GM12873 (cell line): ENCODE measurements around the gene PITX1.

Source experiments
- TF ChIP-seq, protein P1 (sequence below): IDR thresholded peaks from 2 replicates; pipeline ENCODE4 v1.5.1; 2012; ENCODE audit warnings: low read depth, mild to moderate bottlenecking, moderate library complexity, low read length, control low read depth; ENCODE audit not compliant: insufficient read depth; ENCODE audit errors: missing control alignments

The PITX1 gene

DNA sequence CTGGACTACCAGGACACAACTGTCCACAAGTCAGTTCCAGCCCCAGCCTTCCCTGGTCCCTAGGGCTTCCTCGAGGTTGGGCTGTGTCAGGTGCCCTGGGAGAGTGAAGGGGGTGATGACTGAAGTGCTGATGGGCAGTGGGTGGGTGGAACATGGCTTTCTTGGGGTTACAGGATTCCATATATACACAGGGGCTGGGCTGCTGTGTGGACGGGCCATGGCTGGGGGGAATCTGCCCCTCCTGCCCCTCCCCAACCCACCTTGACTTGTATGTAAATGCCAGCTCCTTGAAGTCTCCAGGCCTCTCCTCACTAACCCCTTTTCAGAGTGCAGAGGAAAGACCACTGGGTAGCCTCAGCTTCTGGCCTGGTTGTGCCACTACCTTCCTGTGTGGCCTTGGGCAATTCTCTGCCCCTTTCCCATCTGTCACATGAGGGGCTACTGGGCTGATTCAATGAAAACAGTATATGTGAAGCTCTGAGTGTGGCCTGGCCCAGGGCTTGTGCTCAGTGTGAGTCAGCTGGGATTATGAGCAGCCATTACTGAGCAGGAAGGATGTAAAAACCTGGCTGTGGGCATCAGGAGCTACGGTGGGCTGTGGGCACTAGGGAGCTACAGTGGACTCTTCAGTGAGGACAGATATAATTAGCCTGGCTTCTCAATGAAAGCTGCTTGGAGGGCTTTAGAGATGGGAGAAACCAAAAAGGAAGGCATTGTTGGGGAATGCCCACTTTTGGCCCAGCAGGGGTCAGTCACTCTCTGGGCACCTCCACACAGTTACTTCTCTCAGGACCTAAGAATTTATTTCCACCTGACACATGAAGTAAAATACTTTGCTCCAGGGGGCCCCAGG, 23.3 kb downstream of the PITX1 start:
- TF ChIP-seq, protein P1, sequence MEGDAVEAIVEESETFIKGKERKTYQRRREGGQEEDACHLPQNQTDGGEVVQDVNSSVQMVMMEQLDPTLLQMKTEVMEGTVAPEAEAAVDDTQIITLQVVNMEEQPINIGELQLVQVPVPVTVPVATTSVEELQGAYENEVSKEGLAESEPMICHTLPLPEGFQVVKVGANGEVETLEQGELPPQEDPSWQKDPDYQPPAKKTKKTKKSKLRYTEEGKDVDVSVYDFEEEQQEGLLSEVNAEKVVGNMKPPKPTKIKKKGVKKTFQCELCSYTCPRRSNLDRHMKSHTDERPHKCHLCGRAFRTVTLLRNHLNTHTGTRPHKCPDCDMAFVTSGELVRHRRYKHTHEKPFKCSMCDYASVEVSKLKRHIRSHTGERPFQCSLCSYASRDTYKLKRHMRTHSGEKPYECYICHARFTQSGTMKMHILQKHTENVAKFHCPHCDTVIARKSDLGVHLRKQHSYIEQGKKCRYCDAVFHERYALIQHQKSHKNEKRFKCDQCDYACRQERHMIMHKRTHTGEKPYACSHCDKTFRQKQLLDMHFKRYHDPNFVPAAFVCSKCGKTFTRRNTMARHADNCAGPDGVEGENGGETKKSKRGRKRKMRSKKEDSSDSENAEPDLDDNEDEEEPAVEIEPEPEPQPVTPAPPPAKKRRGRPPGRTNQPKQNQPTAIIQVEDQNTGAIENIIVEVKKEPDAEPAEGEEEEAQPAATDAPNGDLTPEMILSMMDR = peak; percentile 19

DNA sequence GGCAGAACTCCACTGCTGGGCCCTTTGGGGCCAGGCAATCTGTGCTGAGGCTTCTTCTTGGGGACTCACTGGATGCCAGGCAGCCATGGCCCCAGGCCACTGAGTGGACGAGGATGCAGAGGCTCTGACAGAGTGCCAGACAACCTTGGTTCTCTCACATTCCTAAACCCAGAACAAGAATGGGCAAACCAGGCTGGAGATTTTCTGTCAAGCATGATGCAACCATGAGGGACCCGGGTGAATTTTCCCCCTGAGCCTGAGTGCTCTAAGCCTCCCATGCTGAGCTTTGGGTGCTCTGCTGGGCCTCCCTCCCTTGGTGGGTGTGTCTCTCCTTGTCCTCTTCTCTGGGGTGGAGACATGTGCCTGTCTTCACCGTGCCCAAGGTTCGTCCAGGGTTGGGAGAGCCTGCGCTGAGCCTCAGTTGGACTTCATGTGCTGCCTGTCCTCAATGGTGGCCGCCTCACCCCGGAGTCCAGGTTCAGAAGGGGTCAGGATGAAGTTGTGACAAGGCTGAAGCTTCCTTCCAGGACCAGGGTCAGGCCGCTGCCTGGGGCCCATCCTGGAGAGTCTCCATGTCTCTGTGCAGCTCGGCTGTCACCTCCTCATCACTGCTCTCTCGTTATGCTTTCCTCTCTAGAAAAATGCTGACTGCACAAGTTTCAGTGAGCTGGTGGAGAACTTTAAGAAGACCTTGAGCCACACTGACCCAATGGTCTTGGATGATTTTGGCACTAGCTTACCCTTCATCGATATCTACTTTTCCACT, 24.1 kb downstream of the PITX1 start:
- TF ChIP-seq, protein P1 = no peak

DNA sequence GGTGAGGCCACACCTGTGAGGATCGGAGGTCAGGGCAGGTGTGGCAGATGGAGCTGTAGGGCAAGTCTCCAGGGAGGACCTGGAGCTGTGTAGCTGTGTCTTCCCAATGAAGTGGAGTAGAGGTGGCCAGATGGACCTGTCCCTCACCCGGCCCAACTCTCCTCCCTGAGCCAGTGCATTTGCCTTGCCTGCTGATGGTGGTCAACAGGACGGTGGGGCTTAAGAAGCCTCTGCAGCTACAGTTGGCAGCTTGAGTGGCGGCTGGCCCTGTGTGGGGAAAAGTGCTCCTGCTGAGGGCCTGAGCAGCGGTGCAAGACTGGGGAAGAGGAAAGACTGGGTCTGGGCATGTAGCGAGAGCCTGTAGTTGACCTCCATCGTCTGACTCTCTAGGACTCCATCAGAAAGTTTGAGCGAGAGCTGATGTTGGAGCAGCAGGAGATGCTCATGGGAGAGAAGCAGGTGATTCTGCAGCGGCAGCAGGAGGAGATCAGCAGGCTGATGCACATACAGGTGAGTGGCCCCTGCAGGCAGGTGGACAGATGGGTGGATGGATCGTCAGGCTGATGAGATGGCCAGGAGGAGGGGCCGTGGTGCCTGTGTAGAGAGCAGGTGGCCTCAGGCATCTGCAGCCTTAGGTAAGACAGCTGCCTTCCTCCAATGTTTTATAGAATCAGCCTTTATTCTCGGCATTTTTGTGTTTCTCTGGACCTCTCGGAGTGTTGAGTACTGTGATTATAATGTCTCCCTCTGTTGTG, 24.9 kb downstream of the PITX1 start:
- TF ChIP-seq, protein P1 = no peak

- TF ChIP-seq, protein P1 = no peak
These were observed 25.5 kb downstream of the PITX1 start for GRCh38 chr5:135008556-135008955.

DNA sequence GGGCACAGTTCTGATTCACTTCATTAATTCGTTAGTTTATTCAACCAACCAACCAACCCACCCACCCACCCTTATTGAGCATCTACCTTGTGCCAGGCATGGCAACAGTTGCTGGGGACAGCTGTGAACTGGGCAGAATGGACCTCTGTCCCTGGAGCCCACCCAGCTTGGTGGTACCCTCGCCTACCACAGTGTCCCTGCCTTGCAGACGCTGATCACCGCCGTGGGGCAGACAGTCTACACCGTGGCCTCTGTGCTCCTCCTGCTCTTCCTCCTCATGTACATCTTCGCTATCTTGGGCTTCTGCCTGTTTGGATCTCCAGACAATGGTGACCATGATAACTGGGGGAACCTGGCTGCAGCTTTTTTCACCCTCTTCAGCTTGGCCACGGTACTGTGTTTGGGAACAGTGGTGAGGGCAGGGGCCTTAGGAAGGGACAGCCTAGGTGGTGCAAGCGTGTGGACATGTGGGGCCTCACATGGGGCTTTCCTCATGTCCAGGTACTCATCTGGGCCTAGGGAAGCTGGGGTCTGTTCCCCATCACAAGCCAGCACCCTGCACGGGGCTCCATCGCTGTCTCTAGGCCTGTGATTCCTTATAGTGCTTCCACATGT, 26.2 kb downstream of the PITX1 start:
- TF ChIP-seq, protein P1 = no peak

DNA sequence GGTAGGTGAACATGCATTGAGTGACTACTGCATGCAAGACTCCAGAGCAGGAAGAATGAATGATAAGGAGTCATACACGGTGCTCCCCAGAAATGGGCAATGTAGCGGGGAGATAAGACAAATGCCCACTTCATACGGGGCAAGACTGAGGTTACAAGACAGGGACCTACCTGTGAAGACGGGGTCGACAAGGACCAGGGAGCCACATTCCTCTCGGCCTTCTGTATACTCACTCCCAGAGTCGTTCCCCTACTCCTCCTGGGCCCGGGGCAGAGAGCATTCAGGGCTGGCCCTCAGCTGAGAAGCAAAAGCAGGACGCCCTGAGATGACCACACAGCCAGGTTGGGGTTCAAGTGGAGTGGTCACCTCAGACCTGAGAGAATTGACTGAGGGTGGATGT, 26.7 kb downstream of the PITX1 start:
- TF ChIP-seq, protein P1 = no peak
